SU-DHL-6 (cell line): Measurements from ENCODE around the gene RANBP17.

Experiments
- H2AFZ ChIP-seq: fragments of 200-600 bp; sonication (generic); 2 replicates; pipeline ENCODE4 v1.6.1; 2014; ENCODE audit warnings: low read depth, mild to moderate bottlenecking, moderate library complexity, mixed read lengths, antibody characterized with exemption, low read length; ENCODE audit not compliant: severe bottlenecking
- H3F3A ChIP-seq: fragments of 200-600 bp; shearing (Covaris generic); 2 replicates; pipeline ENCODE4 v1.6.0; 2016; ENCODE audit warnings: antibody characterized with exemption, mild to moderate bottlenecking; ENCODE audit not compliant: insufficient read depth
- H3K27ac ChIP-seq: fragments of 200-600 bp; sonication (generic); 2 replicates; pipeline ENCODE4 v1.5.1; 2016; ENCODE audit warnings: low read depth, mild to moderate bottlenecking, low read length, moderate library complexity, mixed read lengths
- H3K27me3 ChIP-seq: fragments of 200-600 bp; sonication (generic), shearing (Covaris generic); 2 replicates; pipeline ENCODE4 v1.6.0; 2014; ENCODE audit warnings: mild to moderate bottlenecking, low read length
- H3K36me3 ChIP-seq: fragments of 200-600 bp; sonication (generic); 2 replicates; pipeline ENCODE4 v1.6.1; 2014; ENCODE audit warnings: mild to moderate bottlenecking, low read length, mixed read lengths
- H3K4me2 ChIP-seq: fragments of 300-600, 200-600 bp; shearing (Covaris generic), sonication (generic); 2 replicates; pipeline ENCODE4 v1.6.0; 2014; ENCODE audit warnings: low read length, low read depth, mild to moderate bottlenecking; ENCODE audit not compliant: poor library complexity, severe bottlenecking
- H3K4me3 ChIP-seq: fragments of 200-600 bp; sonication (generic); 2 replicates; pipeline ENCODE4 v1.5.1; 2014; ENCODE audit warnings: antibody characterized with exemption, low read length, mild to moderate bottlenecking, mixed read lengths; ENCODE audit not compliant: insufficient read depth, poor library complexity, severe bottlenecking
- H3K79me2 ChIP-seq: fragments of 200-600 bp; sonication (generic); 2 replicates; pipeline ENCODE4 v1.6.1; 2014; ENCODE audit warnings: mild to moderate bottlenecking, low read length, moderate library complexity; ENCODE audit not compliant: insufficient read depth
- H3K9ac ChIP-seq: fragments of 200-600 bp; sonication (generic); 2 replicates; pipeline ENCODE4 v1.7.0; 2014; ENCODE audit warnings: mild to moderate bottlenecking, low read length
- H3K9me2 ChIP-seq: fragments of 200-600 bp; sonication (generic); replicated peaks from 2 replicates; pipeline ENCODE4 v1.6.1; 2014; ENCODE audit warnings: low read length; ENCODE audit not compliant: insufficient read depth
- H3K9me3 ChIP-seq: fragments of 200-600 bp; sonication (generic); 2 replicates; pipeline ENCODE4 v1.6.1; 2014; ENCODE audit warnings: low read length, mixed read lengths; ENCODE audit not compliant: insufficient read depth
- H4K20me1 ChIP-seq: fragments of 200-600 bp; sonication (generic); 2 replicates; pipeline ENCODE4 v1.6.1; 2014; ENCODE audit warnings: low read depth, mild to moderate bottlenecking, antibody characterized with exemption, low read length, moderate library complexity, mixed read lengths
- EZH2phosphoT487 ChIP-seq: fragments of 200-600 bp; sonication (generic), shearing (Covaris generic); conservative IDR thresholded peaks from 2 replicates; pipeline ENCODE4 v1.6.1; 2018; ENCODE audit warnings: mild to moderate bottlenecking, antibody characterized with exemption, low read length, moderate library complexity, mixed read lengths
- TF ChIP-seq, protein P1 (sequence below): fragments of 200-600 bp; sonication (generic); IDR thresholded peaks from one replicate; pipeline ENCODE4 v1.5.1; 2017; ENCODE audit warnings: antibody characterized with exemption, mild to moderate bottlenecking, low read length, moderate library complexity; ENCODE audit not compliant: insufficient read depth, poor library complexity, severe bottlenecking

Gene RANBP17

DNA sequence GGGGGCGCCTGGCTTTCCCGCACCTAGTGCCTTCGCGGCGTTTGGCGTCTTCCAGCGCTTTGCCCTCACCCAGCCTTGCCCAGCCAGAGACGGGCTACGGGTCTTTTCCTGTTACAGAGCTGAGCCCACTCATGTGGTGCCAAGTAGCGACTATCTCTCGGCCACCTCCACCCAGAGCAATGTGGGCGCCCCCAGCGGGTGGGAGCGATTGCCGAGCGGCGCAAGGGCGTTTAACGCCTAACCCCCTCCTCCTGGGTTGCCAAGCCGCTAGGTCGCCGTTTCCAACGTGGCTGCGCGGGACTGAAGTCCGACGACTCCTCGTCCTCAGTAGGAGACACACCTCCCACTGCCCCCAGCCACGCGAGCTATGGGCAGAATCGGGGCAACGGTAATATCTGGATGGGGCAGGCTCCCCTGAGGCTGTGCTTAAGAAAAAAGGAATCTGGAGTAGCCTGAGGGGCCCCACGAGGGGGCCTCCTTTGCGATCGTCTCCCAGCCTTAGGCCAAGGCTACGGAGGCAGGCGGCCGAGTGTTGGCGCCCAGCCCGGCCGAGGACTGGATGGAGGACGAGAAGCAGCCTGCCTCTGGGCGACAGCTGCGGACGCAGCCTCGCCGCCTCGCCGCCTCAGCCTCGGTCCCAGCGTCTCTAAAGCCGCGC is 453.0 kb downstream of the RANBP17 start:
- Histone ChIP-seq H3K27ac (no peak overlapping the region), H3K36me3 (no peaks in the 10 kb centered on the region), H2AFZ (no peak overlapping the region), H3K4me3 (no peak overlapping the region), H3K79me2 (no peaks in the 10 kb centered on the region), H3K9me3 (no peaks in the 10 kb centered on the region), H3K9me2 (no peaks in the 10 kb centered on the region), H4K20me1 (no peaks in the 10 kb centered on the region), H3K4me2 (no peak overlapping the region), H3F3A (no peaks in the 10 kb centered on the region), H3K9ac (no peak overlapping the region), H3K27me3 (no peaks in the 10 kb centered on the region)
- TF ChIP-seq, protein P1, sequence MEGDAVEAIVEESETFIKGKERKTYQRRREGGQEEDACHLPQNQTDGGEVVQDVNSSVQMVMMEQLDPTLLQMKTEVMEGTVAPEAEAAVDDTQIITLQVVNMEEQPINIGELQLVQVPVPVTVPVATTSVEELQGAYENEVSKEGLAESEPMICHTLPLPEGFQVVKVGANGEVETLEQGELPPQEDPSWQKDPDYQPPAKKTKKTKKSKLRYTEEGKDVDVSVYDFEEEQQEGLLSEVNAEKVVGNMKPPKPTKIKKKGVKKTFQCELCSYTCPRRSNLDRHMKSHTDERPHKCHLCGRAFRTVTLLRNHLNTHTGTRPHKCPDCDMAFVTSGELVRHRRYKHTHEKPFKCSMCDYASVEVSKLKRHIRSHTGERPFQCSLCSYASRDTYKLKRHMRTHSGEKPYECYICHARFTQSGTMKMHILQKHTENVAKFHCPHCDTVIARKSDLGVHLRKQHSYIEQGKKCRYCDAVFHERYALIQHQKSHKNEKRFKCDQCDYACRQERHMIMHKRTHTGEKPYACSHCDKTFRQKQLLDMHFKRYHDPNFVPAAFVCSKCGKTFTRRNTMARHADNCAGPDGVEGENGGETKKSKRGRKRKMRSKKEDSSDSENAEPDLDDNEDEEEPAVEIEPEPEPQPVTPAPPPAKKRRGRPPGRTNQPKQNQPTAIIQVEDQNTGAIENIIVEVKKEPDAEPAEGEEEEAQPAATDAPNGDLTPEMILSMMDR, result no peak
- no peak for TF ChIP-seq EZH2phosphoT487

DNA sequence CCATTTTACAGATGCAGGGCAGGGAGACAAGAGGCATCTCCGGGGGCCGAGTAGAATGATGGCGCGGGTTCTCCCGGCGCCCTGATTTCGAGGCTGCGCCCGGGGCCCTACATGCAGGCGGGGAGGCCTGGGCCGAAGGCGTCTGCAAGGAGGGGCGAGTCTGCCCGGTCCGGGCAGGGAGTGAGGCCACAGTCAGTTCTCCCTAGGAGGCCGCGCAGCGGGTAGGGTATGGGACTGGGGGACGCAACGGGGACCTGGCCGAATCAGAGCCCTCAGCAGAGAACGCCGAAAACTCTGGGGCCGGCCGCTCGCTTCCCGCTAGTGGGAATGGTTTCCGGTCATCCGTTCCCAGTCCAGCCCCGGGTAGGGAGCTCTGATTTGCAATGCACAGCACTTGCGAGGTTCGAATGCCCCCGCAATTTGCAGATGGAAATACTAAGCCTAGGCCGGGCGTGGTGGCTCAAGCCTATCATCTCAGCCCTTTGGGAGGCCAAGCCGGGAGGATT is 453.6 kb downstream of the RANBP17 start:
- Histone ChIP-seq H2AFZ (no peak overlapping the region), H4K20me1 (no peaks in the 10 kb centered on the region), H3K27me3 (no peaks in the 10 kb centered on the region), H3K36me3 (no peaks in the 10 kb centered on the region), H3K4me3 (no peak overlapping the region), H3F3A (no peaks in the 10 kb centered on the region), H3K9me2 (no peaks in the 10 kb centered on the region), H3K27ac (no peak overlapping the region), H3K9ac (no peak overlapping the region), H3K4me2 (no peak overlapping the region), H3K79me2 (no peaks in the 10 kb centered on the region), H3K9me3 (no peaks in the 10 kb centered on the region)
- no peak for TF ChIP-seq EZH2phosphoT487
- TF ChIP-seq, protein P1, result no peak

DNA sequence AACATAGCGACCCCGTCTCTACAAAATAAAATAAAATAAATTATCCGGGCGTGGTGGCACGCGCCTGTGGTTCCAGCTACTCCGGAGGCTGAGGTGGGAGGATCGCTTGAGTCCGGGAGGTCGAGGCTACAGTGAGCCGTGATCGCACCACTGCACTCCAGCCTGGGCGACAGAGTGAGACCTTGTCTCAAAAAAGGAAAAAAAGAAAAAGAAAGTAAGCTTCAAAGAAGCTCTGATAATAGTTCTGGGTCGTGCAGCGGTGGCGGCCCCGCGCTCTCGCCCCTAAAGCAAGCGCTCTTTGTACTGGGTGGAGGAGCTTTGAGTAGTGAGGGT is 454.1 kb downstream of the RANBP17 start:
- no peak overlapping the region for H3K9ac ChIP-seq
- H3K4me3 ChIP-seq, result no peak overlapping the region
- TF ChIP-seq, protein P1, result no peak
- no peak for TF ChIP-seq EZH2phosphoT487
- no peaks in the 10 kb centered on the region for H3K9me3 ChIP-seq
- H3K27ac ChIP-seq, result no peak overlapping the region
- no peaks in the 10 kb centered on the region for H3K9me2 ChIP-seq
- H3K36me3 ChIP-seq, result no peaks in the 10 kb centered on the region
- H3F3A ChIP-seq, result no peaks in the 10 kb centered on the region
- H3K4me2 ChIP-seq, result no peak overlapping the region
- no peaks in the 10 kb centered on the region for H4K20me1 ChIP-seq
- H3K79me2 ChIP-seq, result no peaks in the 10 kb centered on the region
- no peaks in the 10 kb centered on the region for H3K27me3 ChIP-seq
- no peak overlapping the region for H2AFZ ChIP-seq
